Activated T-helper 1 cell treated with anti-CD3 and anti-CD28 coated beads, Interleukin-12 subunit alpha, Interleukin-12 subunit beta, Interleukin-2, Interleukin-4 antibody, amounts not matched to agents 30 ng/mL and 10 ng/mL and 1 ng/mL, durations not matched to agents 14 hours and 24 hours and 36 hours (primary cell): ENCODE results near the gene CERS1. TPM values are rescaled to one million over a fixed set of nuclear protein-coding genes. Genes with fewer than 3 reads are reported as not detected.

Experiments
- DNase-seq: peaks from one replicate; pipeline ENCODE4 v3.0.0; 2021; ENCODE audit warnings: low spot score
- H3K27ac Mint-ChIP-seq: one replicate; pipeline ENCODE4 v1.8.0; 2021; ENCODE audit warnings: mild to moderate bottlenecking, mixed read lengths
- H3K27me3 Mint-ChIP-seq: one replicate; pipeline ENCODE4 v1.8.0; 2022; ENCODE audit warnings: mild to moderate bottlenecking, moderate library complexity, mixed read lengths; ENCODE audit not compliant: insufficient read depth
- H3K36me3 Mint-ChIP-seq: one replicate; pipeline ENCODE4 v1.8.0; 2021; ENCODE audit warnings: low read depth, mixed read lengths
- H3K4me1 Mint-ChIP-seq: one replicate; pipeline ENCODE4 v1.8.0; 2021; ENCODE audit warnings: low read depth, mixed read lengths
- H3K4me3 Mint-ChIP-seq: one replicate; pipeline ENCODE4 v1.8.0; 2021; ENCODE audit warnings: mild to moderate bottlenecking, moderate library complexity, mixed read lengths
- H3K9me3 Mint-ChIP-seq: one replicate; pipeline ENCODE4 v1.8.0; 2021; ENCODE audit warnings: mixed read lengths
- intact Hi-C: fragments of 100-400 bp; cut with micrococcal nuclease; formaldehyde crosslinking; loops from one replicate; pipeline ENCODE4 v1.15.1; 2024
- total RNA-seq: library from RNA; stranded (reverse); gene quantifications from 2 replicates; pipeline ENCODE4 v1.2.3, GENCODE V29; 2022

The CERS1 gene
- total RNA-seq, 1 donor from 2014 or later = not detected

DNA sequence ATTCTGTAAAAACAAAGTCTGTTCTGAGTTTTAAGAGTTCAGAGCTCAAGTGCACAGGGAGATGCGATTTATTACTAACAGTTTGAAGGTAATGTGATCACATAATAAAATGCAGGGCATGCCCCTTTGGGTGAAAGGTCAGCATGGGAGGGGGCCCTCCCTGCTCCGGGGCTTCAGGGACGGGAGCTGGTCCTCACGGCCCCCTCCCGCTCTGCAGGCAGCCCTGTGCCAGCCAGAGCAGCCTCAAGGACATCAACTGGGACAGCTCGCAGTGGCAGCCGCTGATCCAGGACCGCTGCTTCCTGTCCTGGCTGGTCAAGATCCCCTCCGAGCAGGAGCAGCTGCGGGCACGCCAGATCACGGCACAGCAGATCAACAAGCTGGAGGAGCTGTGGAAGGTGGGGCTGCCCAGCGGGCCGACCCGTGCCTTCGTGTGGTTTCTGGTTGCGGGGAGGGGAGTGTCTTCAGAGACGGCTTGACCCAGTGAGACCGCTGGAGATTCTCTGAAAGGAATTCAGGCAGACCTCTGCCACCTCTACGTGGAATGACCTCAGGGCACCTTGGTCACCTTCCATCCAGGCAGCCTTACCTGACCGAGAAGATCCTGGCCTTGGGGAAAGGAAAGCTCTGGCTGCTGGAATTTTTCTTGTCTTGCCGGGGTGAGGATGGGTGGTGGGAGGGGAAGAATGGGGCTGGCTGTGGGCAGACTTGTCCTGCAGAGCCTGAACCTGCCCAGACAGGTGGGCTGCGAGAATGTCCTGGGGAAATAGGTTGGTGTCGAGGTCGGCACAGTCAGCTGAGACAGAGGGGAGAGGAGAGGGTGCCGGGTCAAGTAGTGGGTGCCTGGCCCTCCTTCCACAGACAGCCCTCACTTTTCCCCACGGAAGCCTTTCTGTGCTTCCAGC, 45.2 kb downstream of the CERS1 start:
- H3K4me1 Mint-ChIP-seq = peaks cover 24% of the 10 kb centered on the region
- no peak overlapping the region for H3K4me3 Mint-ChIP-seq
- H3K36me3 Mint-ChIP-seq = peaks cover 60% of the 10 kb centered on the region
- no peak overlapping the region for H3K27ac Mint-ChIP-seq
- H3K27me3 Mint-ChIP-seq = no peaks in the 10 kb centered on the region
- DNase-seq = no peak
- intact Hi-C loops = no loop called here
- H3K9me3 Mint-ChIP-seq = no peaks in the 10 kb centered on the region

DNA sequence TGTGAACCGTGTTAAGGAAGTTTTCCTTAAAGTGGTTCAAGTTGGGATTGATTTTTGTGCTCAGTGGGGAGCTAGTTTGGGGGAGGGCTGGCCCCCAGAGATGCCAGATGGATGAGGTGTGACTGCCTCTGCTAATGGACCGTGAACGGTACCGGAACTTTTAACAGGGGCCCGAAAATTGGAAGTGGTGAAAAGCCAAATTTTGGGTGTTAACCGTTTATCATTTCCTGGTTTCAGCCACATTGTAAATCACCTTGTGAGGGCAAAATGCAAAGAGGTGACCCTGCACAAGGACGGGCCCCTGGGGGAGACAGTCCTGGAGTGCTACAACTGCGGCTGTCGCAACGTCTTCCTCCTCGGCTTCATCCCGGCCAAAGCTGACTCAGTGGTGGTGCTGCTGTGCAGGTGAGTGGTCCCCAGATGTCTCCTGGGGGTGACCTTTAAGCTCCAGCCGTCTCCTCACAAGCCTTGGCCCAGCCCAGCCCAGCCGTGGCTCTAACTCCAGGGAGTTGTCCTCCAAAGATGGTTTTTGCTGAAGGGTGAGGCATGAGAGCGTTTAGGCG, 46.0 kb downstream of the CERS1 start:
- Mint-ChIP-seq H3K27me3 (no peaks in the 10 kb centered on the region), H3K9me3 (no peaks in the 10 kb centered on the region), H3K36me3 (peaks cover 55% of the 10 kb centered on the region), H3K4me1 (peaks cover 29% of the 10 kb centered on the region), H3K4me3 (no peak overlapping the region), H3K27ac (peak overlapping the region; percentile 53)
- intact Hi-C loops = loop anchor here (5.0 kb wide), 2 partner anchors 258 to 378 kb away; no protein-coding TSS in a partner anchor
- DNase-seq = no peak

DNA sequence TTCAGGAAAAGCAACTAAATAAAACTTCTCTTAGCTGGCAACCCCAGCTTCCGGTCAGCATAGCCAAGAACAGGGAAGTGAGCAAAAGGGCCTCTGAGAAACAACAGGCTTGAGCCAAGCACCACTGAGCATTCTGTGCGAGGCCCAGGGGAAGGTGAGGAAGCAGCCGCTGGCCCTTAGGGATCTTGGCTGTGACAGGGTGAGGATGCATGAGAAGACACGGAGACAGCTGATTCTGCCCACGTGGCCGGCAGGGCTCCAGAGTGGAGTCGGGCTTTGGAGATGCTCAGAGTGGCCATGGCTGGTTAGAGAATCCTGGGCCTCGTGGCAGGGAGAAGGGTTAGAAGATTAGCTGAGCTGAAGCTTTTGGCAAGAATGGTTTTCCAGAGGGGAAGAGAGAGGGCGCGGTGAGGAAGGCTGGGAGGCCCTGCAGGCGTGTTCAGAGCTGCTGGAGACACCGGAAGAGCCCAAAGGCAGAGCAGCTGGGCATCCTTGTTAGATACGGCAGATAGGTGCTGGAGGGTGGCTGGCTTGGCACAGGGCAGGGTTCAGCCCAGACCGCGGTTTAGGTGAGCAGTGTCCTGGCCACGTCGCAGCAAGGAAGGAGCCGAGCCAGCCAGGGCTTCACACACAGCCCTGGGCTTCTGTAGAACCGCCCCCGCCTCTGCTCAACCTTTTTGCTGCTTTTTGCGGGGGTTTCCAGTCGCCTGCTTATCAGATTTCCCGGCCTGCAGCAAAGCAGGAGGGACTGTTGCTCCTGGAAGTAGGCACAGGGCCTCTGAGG, 46.9 kb downstream of the CERS1 start:
- intact Hi-C loops = loop anchor here (5.0 kb wide), 2 partner anchors 257 to 377 kb away; no protein-coding TSS in a partner anchor
- no peak overlapping the region for H3K4me3 Mint-ChIP-seq
- H3K27me3 Mint-ChIP-seq = no peaks in the 10 kb centered on the region
- H3K27ac Mint-ChIP-seq = peak overlapping the region; percentile 53
- no peak for DNase-seq
- H3K9me3 Mint-ChIP-seq = no peaks in the 10 kb centered on the region
- peaks cover 38% of the 10 kb centered on the region for H3K4me1 Mint-ChIP-seq
- peaks cover 54% of the 10 kb centered on the region for H3K36me3 Mint-ChIP-seq

DNA sequence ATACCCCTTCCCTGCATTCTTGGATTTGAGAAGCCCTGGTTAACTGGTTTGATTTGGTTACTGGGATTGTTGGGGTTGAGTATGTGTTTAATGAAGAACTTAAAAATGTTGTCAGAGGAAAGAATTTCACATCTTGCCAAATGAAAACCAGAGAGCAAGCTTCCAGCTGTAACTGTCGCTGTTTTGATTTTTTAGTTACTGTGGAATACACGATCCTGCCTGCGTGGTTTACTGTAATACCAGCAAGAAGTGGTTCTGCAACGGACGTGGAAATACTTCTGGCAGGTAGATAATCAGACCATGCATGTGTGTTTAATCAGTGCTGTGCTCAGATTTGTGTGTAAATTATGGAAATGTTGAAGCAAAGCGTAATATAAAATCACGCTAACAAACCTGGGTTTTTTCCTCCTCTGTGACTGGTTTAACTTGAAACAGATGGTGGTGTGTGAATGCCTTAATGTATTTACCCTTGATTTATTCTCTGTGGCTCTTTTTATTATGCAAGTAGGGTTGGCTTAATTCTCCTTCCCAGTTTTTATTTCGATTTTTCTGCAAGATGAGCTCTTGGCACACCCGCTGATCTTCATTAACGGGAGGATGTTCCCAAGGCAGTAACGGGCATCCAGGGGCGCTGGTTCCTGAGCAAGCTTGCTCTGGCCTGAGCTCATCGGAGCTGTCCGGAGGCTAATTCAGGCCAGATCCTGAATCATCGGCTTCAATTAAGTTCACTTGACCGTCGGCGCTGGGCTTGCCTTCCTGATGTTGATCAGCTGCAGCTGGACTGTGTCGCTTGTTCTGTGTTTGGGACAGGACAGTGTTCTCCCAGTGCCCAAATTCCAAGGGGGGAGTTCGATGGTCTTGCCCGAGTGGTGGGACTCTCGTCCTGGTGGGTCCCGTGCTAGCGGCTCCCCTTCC, 48.2 kb downstream of the CERS1 start:
- Mint-ChIP-seq H3K4me3 (no peak overlapping the region), H3K27me3 (no peaks in the 10 kb centered on the region), H3K27ac (no peak overlapping the region), H3K36me3 (peaks cover 47% of the 10 kb centered on the region), H3K9me3 (no peaks in the 10 kb centered on the region), H3K4me1 (peaks cover 50% of the 10 kb centered on the region)
- DNase-seq = no peak
- intact Hi-C loops = loop anchor here (2.0 to 5.0 kb wide), 3 partner anchors 256 to 376 kb away; no protein-coding TSS in a partner anchor

DNA sequence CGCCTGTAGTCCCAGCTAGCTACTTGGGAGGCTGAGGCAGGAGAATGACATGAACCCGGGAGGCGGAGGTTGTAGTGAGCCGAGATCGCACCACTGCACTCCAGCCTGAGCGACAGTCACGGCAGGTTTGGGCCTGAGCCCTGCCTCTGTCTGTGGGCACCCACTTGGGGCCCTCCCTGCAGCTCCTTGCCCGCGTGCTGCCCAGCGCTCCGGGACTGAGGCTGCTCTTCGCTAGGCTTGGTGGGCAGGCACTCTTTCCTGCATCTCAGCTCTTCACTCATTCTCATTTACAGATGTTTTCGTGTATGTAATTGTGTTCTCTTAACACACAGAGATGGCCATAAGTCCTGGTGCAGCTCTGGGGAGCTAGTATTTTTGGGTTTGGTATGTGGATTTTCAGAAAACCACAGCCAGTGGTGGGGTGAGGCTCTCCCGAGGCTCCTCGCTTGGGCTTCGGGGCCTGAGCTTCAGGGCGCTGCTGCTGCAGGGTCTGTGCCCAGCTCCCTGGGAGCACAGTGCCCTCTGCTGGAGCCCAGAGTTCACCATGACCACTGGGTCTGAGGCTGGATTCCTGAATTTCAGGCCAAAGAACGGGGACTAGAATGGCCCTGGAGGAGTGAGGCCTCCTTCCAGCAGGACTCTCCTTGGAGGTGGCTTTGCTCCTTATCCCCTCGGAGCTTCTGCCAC, 49.0 kb downstream of the CERS1 start:
- Mint-ChIP-seq H3K27me3 (no peaks in the 10 kb centered on the region), H3K4me1 (peaks cover 55% of the 10 kb centered on the region), H3K4me3 (no peak overlapping the region), H3K9me3 (no peaks in the 10 kb centered on the region), H3K36me3 (peaks cover 44% of the 10 kb centered on the region), H3K27ac (no peak overlapping the region)
- intact Hi-C loops = loop anchor here (2.0 to 5.0 kb wide), 3 partner anchors 255 to 375 kb away; no protein-coding TSS in a partner anchor
- peak; percentile 51 for DNase-seq

DNA sequence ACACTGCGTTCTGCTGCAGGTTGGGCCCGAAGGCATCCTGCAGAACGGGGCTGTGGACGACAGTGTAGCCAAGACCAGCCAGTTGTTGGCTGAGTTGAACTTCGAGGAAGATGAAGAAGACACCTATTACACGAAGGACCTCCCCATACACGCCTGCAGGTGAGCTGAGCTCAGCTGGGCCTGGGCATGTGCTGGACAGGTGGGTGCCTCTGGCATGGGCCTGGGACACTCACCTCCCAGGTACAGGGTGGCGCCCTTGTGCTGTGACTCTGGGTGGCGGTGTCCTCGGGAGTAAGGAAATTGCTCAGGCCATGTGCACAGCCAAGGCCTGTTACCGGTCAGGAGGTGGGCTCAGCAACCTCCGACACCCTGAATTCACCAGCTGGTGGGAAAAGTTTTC, 50.0 kb downstream of the CERS1 start:
- peaks cover 38% of the 10 kb centered on the region for H3K36me3 Mint-ChIP-seq
- intact Hi-C loops = loop anchor here (2.0 to 5.0 kb wide), 3 partner anchors 254 to 374 kb away; no protein-coding TSS in a partner anchor
- no peak overlapping the region for H3K27ac Mint-ChIP-seq
- H3K9me3 Mint-ChIP-seq = no peaks in the 10 kb centered on the region
- H3K4me1 Mint-ChIP-seq = peaks cover 65% of the 10 kb centered on the region
- no peaks in the 10 kb centered on the region for H3K27me3 Mint-ChIP-seq
- DNase-seq = no peak
- H3K4me3 Mint-ChIP-seq = no peak overlapping the region

DNA sequence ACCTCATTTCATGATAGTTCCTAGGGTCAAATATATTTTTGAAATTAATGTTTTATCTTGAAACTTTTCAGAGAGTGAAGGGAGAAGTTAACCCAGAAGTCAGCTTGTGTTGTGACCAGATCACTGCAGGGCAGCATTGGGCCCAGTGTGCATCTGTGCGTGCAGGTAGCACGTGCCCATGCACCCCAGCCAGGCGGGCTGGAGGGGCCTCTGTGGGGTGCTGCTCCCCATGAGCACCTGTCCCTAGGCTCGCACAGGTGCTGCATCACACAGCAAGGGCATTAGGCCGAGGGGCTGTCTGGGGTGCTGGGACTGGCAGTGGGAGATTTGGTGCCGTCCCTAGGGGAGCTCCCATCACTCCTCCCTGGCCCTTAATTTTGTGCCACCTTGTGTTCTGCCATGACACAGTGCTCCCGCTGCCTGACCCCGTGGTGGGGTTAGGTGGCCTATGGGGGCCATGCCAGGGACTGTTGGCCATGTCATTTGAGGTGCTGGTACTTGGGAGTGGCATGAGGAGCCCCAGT, 51.1 kb downstream of the CERS1 start:
- DNase-seq = no peak
- no peaks in the 10 kb centered on the region for H3K27me3 Mint-ChIP-seq
- peaks cover 29% of the 10 kb centered on the region for H3K36me3 Mint-ChIP-seq
- intact Hi-C loops = loop anchor here (5.0 kb wide), 2 partner anchors 253 to 373 kb away; no protein-coding TSS in a partner anchor
- H3K27ac Mint-ChIP-seq = peak overlapping the region; percentile 44
- H3K4me1 Mint-ChIP-seq = peaks cover 72% of the 10 kb centered on the region
- H3K9me3 Mint-ChIP-seq = no peaks in the 10 kb centered on the region
- no peak overlapping the region for H3K4me3 Mint-ChIP-seq

DNA sequence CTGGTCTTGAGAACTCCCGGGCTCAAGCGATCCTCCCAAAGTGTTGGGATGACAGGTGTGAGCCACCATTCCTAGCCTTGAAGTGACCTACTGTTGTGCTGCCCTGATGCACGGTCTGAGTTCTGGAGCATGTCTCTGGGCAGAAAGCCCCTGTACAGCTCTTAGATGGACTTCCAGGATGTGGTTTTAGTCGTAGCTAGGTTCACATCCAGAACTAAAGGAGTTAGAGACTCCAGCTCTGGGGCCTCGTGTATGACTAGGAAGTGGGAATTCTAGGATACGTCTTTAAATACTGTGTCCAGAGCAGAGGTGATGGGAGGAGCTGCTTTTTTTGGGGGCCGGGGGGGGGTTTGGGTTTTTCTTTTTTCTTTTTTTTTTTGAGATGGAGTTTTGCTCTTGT, 52.0 kb downstream of the CERS1 start:
- Mint-ChIP-seq H3K27me3 (no peaks in the 10 kb centered on the region), H3K27ac (peak overlapping the region; percentile 69), H3K9me3 (no peaks in the 10 kb centered on the region), H3K4me1 (peaks cover 63% of the 10 kb centered on the region), H3K4me3 (peak overlapping the region; percentile 65), H3K36me3 (peaks cover 24% of the 10 kb centered on the region)
- intact Hi-C loops = no loop called here
- no peak for DNase-seq

DNA sequence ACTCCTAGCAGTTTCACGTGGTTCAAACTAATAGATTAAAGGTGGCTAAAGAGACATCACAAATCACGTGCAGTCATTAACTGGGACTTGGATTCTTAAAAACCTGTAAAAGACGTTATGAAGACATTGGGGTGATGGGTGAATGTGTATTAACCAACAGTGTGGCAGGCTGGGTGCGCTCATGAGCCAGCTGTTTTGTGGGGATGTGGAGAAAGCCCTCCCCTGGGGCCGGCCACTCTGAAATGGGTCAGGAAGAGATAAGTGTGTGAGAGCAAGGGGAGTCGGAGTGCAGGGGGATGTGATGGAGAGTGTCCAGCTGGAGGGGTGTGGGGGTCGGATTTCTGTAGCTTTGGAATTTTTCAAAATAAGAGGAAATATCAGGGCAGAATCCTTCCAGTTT, 53.8 kb downstream of the CERS1 start:
- peak overlapping the region; percentile 31 for H3K27ac Mint-ChIP-seq
- peaks cover 18% of the 10 kb centered on the region for H3K36me3 Mint-ChIP-seq
- H3K4me3 Mint-ChIP-seq = peak overlapping the region; percentile 1
- H3K27me3 Mint-ChIP-seq = no peaks in the 10 kb centered on the region
- no peak for DNase-seq
- H3K4me1 Mint-ChIP-seq = peaks cover 58% of the 10 kb centered on the region
- intact Hi-C loops = no loop called here
- no peaks in the 10 kb centered on the region for H3K9me3 Mint-ChIP-seq

DNA sequence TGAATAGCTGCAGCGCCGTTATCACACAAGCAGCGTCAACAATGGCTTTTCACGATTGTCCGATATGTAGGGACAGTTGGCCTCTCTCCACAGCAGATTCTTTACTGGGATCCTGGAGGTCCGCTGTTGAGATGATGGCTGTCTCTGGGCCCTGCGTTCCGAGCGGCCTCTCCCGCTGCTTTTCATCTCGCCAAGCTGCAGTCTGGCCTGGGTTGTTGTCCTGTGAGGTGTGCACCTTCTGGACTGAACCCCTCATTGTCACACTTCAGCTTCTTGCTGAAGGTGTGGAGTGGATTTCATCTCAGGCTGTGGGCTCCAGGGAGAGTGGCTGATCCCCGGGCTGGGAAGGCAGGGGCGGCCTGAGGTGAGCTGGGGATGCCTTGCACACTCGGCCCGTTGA, 54.6 kb downstream of the CERS1 start:
- Mint-ChIP-seq H3K4me3 (no peak overlapping the region), H3K4me1 (peaks cover 53% of the 10 kb centered on the region), H3K36me3 (peaks cover 14% of the 10 kb centered on the region), H3K27me3 (no peaks in the 10 kb centered on the region), H3K27ac (no peak overlapping the region), H3K9me3 (no peaks in the 10 kb centered on the region)
- intact Hi-C loops = no loop called here
- DNase-seq = no peak
